GM18502 (cell line): Measurements from ENCODE around the gene ART1.

ENCODE experiments used
- ATAC-seq: cut with Tn5 transposase; IDR thresholded peaks from one replicate; pipeline ENCODE4 v1.9.1; 2021; ENCODE audit warnings: mild to moderate bottlenecking; ENCODE audit not compliant: unreplicated experiment, poor library complexity

Gene ART1

GRCh38 chr11:3662856-3663255, 17.9 kb downstream of the ART1 start:
- no peak for ATAC-seq

GRCh38 chr11:3664032-3664630, 19.2 kb downstream of the ART1 start:
- no peak for ATAC-seq

- ATAC-seq, result no peak
Observed at GRCh38 chr11:3665336-3666022, 20.6 kb downstream of the ART1 start.

- ATAC-seq, result no peak
Observed at GRCh38 chr11:3666023-3666530, 21.1 kb downstream of the ART1 start.

- ATAC-seq, result no peak
Observed at GRCh38 chr11:3667149-3668035, 22.5 kb downstream of the ART1 start.

GRCh38 chr11:3669128-3669527, 24.2 kb downstream of the ART1 start:
- no peak for ATAC-seq

GRCh38 chr11:3669742-3670183, 24.8 kb downstream of the ART1 start:
- ATAC-seq, result no peak

GRCh38 chr11:3671334-3672254, 26.7 kb downstream of the ART1 start, which contains the start of gene CHRNA10:
CHRNA10 (minus strand) TSS chr11:3671384; CDS start chr11:3671312, 72 bp downstream.
- ATAC-seq, result no peak

- no peak for ATAC-seq
Observed at GRCh38 chr11:3674189-3674588, 29.3 kb downstream of the ART1 start.

- no peak for ATAC-seq
Observed at GRCh38 chr11:3675971-3676370, 31.0 kb downstream of the ART1 start.

GRCh38 chr11:3679077-3679476, 34.1 kb downstream of the ART1 start:
- no peak for ATAC-seq

GRCh38 chr11:3683039-3683438, 38.1 kb downstream of the ART1 start:
- no peak for ATAC-seq

- ATAC-seq, result no peak
Observed at GRCh38 chr11:3684129-3684818, 39.3 kb downstream of the ART1 start.

GRCh38 chr11:3684819-3685172, 39.9 kb downstream of the ART1 start:
- ATAC-seq, result no peak

GRCh38 chr11:3685923-3686322, 41.0 kb downstream of the ART1 start:
- no peak for ATAC-seq

GRCh38 chr11:3686751-3687150, 41.8 kb downstream of the ART1 start:
- no peak for ATAC-seq

GRCh38 chr11:3700410-3700809, 55.5 kb downstream of the ART1 start:
- ATAC-seq, result no peak

- no peak for ATAC-seq
Observed at GRCh38 chr11:3700910-3701309, 56.0 kb downstream of the ART1 start.

GRCh38 chr11:3703383-3703782, 58.5 kb downstream of the ART1 start:
- no peak for ATAC-seq
